Fibroblast of peridontal ligament (primary cell): ENCODE measurements around the gene PRCC.

Source experiments
- DNase-seq: peaks from one replicate; pipeline ENCODE4 v3.0.0-alpha.2; 2010; ENCODE audit errors: extremely low read depth

The PRCC gene

DNA sequence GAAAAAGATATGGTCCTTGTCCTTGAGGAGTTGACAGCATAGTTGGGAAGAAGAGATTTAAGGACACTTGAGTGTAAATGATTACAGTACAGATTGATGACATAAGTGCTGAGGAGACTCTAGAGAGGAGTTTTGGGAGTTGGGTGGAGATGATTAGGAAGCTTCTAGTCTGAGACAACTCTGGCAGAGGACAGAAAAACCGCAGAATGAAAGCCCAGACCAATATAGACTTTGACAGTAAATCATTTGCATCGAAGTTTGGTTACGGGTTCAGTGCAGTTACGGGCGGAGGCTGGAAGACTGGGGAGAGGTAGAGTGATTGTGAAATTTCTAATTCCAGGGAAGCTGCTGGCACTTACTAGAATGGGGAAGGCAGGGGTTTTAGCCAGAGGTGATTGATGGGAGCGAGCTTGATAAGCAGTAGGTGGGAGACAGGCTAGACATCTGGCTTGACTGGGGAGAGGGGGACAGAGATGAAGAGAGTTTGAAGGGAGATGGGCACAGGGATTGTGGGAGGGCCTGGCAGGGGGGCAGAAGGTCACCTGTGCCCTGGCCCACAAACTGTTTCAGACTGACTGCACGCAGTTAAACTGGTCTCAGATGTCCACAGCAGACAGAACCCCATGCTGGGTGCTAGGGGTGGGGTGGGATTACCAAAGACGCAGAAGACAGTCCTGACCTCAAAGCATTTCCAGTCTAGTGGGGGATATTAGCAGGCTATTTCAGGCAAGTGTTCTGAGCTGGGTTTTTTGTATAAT, 29.2 kb downstream of the PRCC start:
- no peak for DNase-seq

DNA sequence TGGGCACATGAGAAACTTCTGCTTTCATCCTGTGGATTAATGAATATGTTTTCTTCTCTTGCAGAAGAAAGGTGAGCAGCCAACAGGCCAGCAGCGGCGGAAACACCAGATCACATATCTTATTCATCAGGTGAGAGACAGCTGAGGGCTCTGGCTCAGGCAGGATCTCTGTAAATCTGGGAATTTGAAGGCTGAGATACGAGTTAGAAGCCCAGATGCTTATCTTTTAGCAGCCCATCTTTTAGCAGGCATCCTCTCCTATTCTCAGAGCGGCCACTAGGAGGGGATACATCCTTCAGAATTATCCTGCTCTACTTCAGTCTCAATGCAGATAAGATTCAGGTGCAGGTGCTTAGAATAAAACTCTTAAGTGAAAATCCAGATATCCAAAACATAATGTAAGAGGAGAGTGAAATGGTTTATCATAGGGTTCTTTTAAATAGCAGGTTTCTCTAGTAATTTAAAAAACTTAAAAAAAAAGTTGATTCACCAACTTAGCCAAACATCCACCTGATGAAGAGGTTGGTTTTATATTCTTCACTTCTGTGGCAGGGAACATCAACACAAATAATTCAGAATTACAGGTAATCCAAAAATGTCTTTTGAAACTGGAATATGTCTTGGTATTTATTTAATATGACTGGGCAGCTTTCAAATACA, 30.0 kb downstream of the PRCC start:
- DNase-seq: peak; percentile 72

DNA sequence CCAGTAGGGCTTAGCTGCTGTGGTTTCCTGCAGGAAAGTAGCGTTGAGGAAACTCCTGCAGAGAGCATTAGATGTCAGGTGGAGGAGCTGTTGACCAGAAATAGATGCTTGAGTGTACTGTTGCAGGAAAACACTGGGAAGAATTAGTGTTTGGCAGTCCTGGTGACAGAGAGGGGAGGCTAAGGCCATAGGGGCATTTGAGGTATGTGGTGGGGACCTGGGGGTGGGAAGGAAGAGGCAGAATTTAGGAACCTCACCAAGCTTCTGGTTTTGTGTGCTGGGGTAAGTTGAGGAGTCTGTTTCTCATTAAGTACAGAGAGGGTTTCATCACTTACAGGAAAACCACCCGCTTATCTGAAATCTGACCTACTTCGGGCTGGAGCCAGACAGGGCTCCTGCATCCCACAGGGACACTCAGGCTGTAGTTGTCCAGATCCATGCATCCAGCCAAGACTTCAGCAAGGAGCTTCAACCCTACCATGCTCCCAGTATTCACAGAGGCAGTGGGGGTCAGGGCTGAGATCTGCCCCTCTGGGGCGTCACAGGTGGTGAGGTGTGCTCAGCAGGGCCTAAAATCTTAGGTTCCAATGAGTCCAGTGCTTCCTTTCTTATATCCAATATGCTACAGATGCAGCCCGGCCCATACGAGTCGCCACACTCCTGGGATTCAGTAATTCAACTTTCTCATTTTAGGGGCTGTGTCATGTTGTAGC, 34.2 kb downstream of the PRCC start:
- DNase-seq: peak; percentile 97

DNA sequence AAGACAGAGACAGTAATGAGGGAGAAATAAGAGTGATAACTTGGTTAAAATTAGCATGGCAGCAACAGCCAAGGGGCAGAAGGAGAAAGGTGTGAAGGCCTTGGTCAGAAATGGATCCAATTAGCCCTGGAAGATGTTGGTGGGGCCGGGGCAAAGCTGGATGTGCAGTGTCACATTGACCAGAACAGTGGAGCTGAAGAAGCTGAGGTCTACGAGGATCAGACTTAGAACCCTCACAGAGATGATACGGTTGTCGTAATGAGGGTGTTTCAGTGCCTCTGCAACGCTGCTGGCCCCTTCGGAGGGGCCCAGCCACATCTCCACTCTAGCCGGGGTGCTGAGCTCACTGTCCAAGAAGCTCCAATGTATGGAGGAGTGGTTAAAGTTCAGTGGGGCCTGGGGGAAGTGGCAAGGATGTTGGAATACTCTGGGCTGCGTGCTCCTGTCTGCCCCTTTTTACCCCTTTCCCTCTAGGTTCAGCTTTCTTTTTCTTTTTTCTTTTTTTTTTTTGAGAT, 35.1 kb downstream of the PRCC start:
- DNase-seq: no peak

DNA sequence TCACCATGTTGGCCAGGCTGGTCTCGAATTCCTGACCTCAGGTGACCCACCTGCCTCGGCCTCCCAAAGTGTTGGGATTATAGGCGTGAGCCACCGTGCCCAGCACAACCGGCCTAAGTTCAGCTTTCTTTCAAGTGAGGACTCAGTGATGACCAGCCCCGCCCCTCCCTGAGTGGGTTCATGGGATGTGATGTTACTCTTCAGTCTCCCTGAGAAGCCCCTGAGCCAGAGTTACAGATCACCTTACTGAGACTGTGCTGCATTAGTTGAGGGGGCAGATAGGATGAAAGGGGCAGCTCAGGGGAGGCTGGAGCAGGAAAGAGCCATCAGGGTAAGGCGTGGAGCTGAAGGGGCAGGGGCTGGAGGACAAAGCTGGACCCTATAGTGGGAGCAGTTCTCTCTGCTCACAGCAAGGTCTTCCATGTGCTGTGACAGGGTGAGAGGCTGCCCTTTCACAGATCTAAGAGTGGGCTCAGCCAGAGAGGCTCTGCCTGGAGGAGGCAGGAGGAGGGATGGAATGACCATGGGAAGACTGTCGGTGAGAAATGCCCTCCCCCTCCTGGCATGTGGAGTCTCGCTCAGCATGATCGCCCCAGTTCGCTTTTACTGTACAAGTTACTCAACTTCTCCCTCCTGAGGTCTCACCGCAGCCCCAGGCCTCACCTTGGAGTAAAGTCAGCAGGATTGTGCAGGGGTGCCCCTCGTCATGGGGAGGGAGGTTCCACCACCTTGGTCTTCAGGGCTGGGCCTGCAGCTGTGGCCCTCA, 35.9 kb downstream of the PRCC start:
- DNase-seq: no peak

DNA sequence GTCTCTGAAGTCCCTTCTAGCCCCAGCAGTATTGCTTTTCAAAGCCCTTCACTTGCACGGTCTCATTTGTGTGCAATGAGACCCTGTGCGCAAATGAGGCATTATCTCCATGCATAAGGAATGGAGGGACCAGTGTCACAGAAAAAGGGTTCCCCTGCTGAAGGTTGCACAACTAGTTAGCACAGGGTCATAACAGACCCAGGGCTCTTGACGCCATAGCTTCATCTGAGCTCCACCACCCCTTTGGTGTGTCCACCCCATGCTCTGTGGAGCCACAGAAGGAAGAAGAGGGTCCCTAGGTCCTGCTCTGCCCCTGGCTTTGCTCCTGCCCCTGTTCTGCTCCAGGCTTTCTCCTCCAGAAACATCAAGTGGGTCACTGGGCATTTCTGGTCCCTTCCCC, 36.7 kb downstream of the PRCC start:
- DNase-seq: no peak

GRCh38 chr1:156804572-156805243, 37.4 kb downstream of the PRCC start:
- peak; percentile 61 for DNase-seq

DNA sequence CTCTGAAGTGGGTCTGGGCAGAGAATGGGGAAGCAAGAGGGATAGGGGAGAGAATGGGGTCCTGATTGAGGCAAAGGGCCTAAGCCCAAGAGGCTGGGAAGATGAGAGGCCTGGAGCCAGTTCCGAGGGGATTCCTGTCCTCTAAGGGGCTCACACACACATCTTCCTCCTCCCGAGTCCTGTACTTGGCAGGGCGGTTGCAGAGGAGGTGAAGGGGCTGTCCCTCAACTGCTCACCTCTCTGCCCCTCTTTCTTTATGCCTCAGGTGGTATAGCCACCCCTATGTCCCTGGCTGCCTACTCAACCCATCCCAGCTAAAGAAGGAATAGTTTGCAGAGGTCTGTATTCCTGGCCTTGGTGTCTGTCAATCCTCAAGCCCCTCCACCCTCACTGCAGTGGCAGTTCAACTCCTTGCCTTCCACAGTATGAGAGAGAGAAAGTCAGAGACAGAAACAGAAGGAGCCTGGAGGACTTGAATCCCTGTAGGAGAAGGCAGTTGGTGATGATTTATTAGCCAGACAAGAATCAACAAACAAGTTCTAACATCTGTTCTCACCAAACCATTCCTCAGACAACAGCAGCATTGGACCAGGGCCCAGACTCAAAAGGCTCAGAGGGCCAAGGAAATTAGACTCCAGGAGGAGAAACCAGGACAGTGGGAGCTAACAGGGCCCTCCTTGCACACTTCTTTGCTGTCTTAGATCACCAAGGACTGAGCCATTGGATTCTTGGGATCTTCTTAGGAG, 38.6 kb downstream of the PRCC start:
- DNase-seq: peak; percentile 89

- no peak for DNase-seq
Measured at GRCh38 chr1:156806512-156807440, 39.4 kb downstream of the PRCC start.

- DNase-seq: no peak
Measured at GRCh38 chr1:156807627-156808026, 40.3 kb downstream of the PRCC start.

GRCh38 chr1:156808186-156809030, 41.1 kb downstream of the PRCC start:
- no peak for DNase-seq

DNA sequence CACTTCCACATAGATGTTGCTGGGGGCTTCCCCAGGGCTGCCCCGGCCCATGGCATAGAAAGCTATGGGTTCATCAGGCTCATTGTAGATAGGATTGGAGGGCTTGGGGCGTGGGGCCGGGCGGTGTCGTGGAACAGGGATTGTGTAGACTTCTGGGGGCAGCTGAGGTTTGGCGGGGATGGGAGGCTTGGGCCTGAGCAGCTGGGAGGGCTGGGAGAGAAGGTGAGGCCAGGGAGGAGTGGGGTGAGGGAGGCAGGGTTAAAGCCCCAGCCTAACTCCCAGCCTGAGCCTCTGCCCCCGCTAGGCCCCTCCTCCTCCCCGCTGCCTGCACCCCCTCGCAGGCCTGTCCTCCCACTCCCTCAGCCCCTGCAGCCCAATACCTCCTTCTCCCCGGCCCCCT, 41.9 kb downstream of the PRCC start:
- no peak for DNase-seq

GRCh38 chr1:156809711-156810366, 42.5 kb downstream of the PRCC start:
- DNase-seq: no peak

DNA sequence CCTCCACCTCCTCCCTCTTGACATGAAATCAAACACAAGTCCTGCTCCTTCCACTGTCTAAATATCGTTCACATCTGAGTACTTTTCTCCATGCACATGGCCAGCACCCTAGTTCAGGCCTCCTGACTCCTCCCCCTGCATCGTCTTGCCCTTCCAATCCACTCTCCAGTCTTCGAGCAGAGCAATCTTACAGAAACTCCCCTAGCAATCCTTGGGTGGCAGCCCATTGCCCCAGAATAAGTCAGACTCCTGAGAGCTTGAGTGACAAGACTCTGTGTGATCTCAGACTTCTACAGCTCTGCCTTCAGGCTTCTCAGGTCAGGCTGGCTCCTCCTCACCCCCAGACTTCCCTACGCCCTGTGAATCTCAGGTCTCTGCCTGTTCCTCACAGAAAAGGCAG, 43.8 kb downstream of the PRCC start:
- DNase-seq: no peak

DNA sequence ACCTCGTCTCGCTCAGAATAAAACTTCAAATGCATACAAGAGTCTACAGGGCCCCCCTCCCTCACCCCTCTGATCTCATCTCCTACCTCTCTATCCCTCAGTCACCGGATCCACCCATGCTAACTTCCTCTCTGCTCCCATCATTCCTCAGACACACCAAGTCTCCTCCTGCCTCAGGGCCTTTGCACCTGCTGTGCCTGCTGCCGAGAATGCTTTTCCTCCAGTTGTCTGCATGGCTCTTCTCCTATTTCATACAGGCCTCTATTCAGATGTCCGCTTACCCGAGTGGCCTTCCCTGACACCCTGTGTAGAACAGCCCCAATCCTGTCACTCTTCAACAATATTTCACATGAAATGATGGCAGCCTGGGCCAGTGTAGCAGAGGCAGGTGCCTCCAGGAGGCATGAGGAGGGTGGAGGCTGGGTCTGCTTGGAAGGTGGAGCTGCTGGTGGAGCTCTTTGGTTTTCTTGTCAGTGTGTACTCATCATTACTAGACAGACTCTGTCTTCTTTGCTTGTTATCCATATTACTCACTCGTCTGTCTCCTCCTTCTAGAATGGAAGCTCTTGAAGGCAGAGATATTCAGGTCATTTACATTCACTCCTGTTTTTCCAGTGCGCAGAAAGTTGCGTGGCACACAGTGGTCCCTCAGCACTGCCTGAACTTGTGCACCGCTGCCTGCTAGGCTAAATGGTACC, 45.1 kb downstream of the PRCC start:
- no peak for DNase-seq

DNA sequence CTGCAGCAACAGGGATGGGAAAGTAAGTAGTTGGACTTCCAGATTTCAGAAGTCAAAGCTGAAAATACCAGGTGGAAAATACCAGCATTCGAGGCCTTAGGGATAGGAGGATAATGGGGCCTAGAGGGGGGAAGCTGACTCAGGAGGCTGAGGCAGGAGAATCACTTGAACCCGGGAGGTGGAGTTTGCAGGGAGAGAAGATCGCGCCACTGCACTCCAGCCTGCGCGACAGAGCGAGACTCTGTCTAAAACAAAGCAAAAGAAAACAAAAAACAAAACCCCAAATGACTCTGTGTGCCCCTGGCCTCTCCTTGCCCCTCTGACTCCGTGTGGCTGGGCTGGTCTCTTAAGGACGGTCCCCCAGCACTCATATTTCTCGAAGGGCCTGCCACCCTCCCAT, 46.0 kb downstream of the PRCC start:
- DNase-seq: no peak
